ENCODE data around the gene CNOT11. TPM values are rescaled to one million over a fixed set of nuclear protein-coding genes. Genes with fewer than 3 reads are reported as not detected.
A peak's percentile ranks its signal among the peaks of the same experiment; 100 is the strongest.

Gene CNOT11
- total RNA-seq, 1 experiment from 2014 or later = 60.6 TPM

DNA sequence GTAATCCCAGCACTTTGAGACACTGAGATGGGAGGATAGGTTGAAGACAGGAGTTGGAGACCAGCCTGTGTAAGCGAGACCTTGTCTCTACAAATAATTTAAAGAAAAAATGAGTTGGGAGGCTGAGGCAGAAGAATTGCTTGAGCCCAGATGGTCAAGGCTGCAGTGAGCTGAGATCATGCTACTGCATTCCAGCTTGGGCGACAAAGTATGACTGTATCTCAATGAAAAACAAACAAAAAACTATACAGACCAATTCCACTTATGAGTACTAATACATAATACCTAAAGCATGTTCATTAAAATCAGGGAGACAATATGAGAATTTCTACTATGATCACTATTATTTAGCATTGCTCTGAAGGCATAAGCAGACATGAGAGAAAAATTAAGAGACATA lies 43.2 kb downstream of the CNOT11 start:
- ChIA-PET POLR2A (ENCODE audit: unreplicated experiment) (interaction anchor here (0.7 kb wide), 1 partner anchor 66 kb away, joined by 3 read pairs; no protein-coding TSS in a partner anchor), CTCF (no interaction called here)
- H3K4me1 ChIP-seq (replicated peaks; ENCODE audit: insufficient read depth) = 0 out of 2 replicates have a peak, but pooled peaks cover 15% of the 10 kb centered on the region
- no TSS peak for BruUV-seq (replicated peaks)
- peak overlapping the region; percentile 9; the same call in 1 of the 2 replicates for H3K4me2 ChIP-seq
- no peaks in the 10 kb centered on the region for H3K9me3 ChIP-seq (ENCODE audit: insufficient read depth, low read depth)
- DNase-seq = no peak
- peaks cover 97% of the 10 kb centered on the region for H3K79me2 ChIP-seq (ENCODE audit: low read depth)
- no peak overlapping the region for H2AFZ ChIP-seq
- no peaks in the 10 kb centered on the region for H3K9me2 ChIP-seq (ENCODE audit: insufficient read depth)
- H3F3A ChIP-seq (ENCODE audit: insufficient read depth, low read depth) = peaks cover 46% of the 10 kb centered on the region
- H3K27me3 ChIP-seq (ENCODE audit: insufficient read depth, low read depth) = no peaks in the 10 kb centered on the region
- no peak overlapping the region for H3K4me3 ChIP-seq
- H4K20me1 ChIP-seq (ENCODE audit: insufficient read depth) = peaks cover 79% of the 10 kb centered on the region
- peaks cover 54% of the 10 kb centered on the region for H3K36me3 ChIP-seq (ENCODE audit: low read depth)
- TF ChIP-seq EZH2 (IDR thresholded peaks at IDR 0.05; ENCODE audit: low read depth) = no peak
- TF ChIP-seq, protein P1, sequence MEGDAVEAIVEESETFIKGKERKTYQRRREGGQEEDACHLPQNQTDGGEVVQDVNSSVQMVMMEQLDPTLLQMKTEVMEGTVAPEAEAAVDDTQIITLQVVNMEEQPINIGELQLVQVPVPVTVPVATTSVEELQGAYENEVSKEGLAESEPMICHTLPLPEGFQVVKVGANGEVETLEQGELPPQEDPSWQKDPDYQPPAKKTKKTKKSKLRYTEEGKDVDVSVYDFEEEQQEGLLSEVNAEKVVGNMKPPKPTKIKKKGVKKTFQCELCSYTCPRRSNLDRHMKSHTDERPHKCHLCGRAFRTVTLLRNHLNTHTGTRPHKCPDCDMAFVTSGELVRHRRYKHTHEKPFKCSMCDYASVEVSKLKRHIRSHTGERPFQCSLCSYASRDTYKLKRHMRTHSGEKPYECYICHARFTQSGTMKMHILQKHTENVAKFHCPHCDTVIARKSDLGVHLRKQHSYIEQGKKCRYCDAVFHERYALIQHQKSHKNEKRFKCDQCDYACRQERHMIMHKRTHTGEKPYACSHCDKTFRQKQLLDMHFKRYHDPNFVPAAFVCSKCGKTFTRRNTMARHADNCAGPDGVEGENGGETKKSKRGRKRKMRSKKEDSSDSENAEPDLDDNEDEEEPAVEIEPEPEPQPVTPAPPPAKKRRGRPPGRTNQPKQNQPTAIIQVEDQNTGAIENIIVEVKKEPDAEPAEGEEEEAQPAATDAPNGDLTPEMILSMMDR (conservative IDR thresholded peaks at IDR 0.05) = no peak
- intact Hi-C loops (cut with micrococcal nuclease; ENCODE audit: unreplicated experiment) = no loop called here
- H3K27ac ChIP-seq = 0 out of 2 replicates have a peak overlapping the region, but pooled peaks have one; percentile 13

DNA sequence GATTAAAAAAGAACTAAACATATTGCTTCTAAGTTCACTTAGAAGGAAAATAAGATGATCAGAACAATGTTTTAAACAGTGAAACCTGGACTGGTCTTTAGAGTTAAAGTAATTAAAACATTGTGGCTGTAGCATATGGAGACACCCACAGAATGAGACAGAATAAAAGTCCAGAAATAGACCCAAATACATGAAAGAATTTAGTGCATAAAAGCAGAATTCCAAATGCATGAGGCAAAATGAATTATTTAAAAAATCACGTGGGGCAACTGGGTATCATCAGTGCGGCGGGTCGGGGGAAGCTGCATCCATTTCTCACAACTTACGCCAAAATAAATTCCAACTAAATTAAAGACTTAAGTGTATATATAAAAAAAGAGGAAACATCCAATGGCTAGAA lies 43.7 kb downstream of the CNOT11 start:
- CTCF ChIA-PET = no interaction called here
- peaks cover 52% of the 10 kb centered on the region for H3K36me3 ChIP-seq (ENCODE audit: low read depth)
- H3K9me3 ChIP-seq (ENCODE audit: insufficient read depth, low read depth) = no peaks in the 10 kb centered on the region
- BruUV-seq (replicated peaks) = no TSS peak
- no peaks in the 10 kb centered on the region for H3K9me2 ChIP-seq (ENCODE audit: insufficient read depth)
- H2AFZ ChIP-seq = no peak overlapping the region
- intact Hi-C loops (cut with micrococcal nuclease; ENCODE audit: unreplicated experiment) = no loop called here
- 0 out of 2 replicates have a peak overlapping the region, but pooled peaks have one; percentile 13 for H3K27ac ChIP-seq
- peaks cover 99% of the 10 kb centered on the region for H3K79me2 ChIP-seq (ENCODE audit: low read depth)
- H3K27me3 ChIP-seq (ENCODE audit: insufficient read depth, low read depth) = no peaks in the 10 kb centered on the region
- peaks cover 43% of the 10 kb centered on the region for H3F3A ChIP-seq (ENCODE audit: insufficient read depth, low read depth)
- no peak for DNase-seq
- no peak for TF ChIP-seq EZH2 (IDR thresholded peaks at IDR 0.05; ENCODE audit: low read depth)
- TF ChIP-seq, protein P1 (conservative IDR thresholded peaks at IDR 0.05) = no peak
- peaks cover 84% of the 10 kb centered on the region for H4K20me1 ChIP-seq (ENCODE audit: insufficient read depth)
- H3K4me3 ChIP-seq = no peak overlapping the region
- POLR2A ChIA-PET (ENCODE audit: unreplicated experiment) = no interaction called here
- peak overlapping the region; percentile 9; the same call in 1 of the 2 replicates for H3K4me2 ChIP-seq
- H3K4me1 ChIP-seq (replicated peaks; ENCODE audit: insufficient read depth) = peaks cover 17% of the 10 kb centered on the region; the same call in 1 of the 2 replicates

DNA sequence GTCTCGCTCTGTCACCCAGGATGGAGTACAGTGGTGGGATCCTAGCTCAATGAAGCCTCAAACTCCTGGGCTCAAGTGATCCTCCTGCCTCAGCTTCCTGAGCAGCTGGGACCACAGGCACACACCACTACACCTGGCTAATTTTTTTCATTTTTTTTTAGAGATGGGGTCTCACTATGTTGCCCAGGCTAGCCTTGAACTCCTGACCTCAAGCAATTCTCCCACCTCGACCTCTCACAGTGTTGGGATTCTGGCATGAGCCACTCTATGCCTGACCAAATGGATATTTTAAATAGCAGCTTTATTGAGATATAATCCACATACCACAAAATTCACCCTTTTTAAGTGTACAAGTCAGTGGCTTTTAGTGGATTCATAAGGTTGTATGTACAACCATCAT lies 44.7 kb downstream of the CNOT11 start:
- no peak overlapping the region for H2AFZ ChIP-seq
- H3K9me3 ChIP-seq (ENCODE audit: insufficient read depth, low read depth) = no peaks in the 10 kb centered on the region
- no peak overlapping the region for H3K4me3 ChIP-seq
- H3K27me3 ChIP-seq (ENCODE audit: insufficient read depth, low read depth) = no peaks in the 10 kb centered on the region
- no TSS peak for BruUV-seq (replicated peaks)
- peaks cover 27% of the 10 kb centered on the region for H3K4me1 ChIP-seq (replicated peaks; ENCODE audit: insufficient read depth)
- peaks cover 99% of the 10 kb centered on the region for H3K79me2 ChIP-seq (ENCODE audit: low read depth)
- no peak overlapping the region for H3K4me2 ChIP-seq
- POLR2A ChIA-PET (ENCODE audit: unreplicated experiment) = interaction anchor here (0.5 kb wide), 1 partner anchor 534 kb away, joined by 7 read pairs; no protein-coding TSS in a partner anchor
- H3K9me2 ChIP-seq (ENCODE audit: insufficient read depth) = no peaks in the 10 kb centered on the region
- peaks cover 42% of the 10 kb centered on the region for H3F3A ChIP-seq (ENCODE audit: insufficient read depth, low read depth)
- no peak overlapping the region for H3K27ac ChIP-seq
- CTCF ChIA-PET = no interaction called here
- DNase-seq = no peak
- H4K20me1 ChIP-seq (ENCODE audit: insufficient read depth) = peaks cover 89% of the 10 kb centered on the region
- intact Hi-C loops (cut with micrococcal nuclease; ENCODE audit: unreplicated experiment) = no loop called here
- TF ChIP-seq, protein P1 (conservative IDR thresholded peaks at IDR 0.05) = no peak
- TF ChIP-seq EZH2 (IDR thresholded peaks at IDR 0.05; ENCODE audit: low read depth) = no peak
- H3K36me3 ChIP-seq (ENCODE audit: low read depth) = peaks cover 51% of the 10 kb centered on the region
